H1 (cell line): ENCODE measurements around the gene C5orf15. TPM values are rescaled to one million over a fixed set of nuclear protein-coding genes. Genes with fewer than 3 reads are reported as not detected.

Source experiments
- EGR1 ChIP-seq: IDR thresholded peaks from 2 replicates; pipeline ENCODE4 v1.6.1; 2011; ENCODE audit warnings: low read depth, low read length, borderline replicate concordance
- polyA plus RNA-seq, 7 experiments: library from polyadenylated mRNA; depleted of rRNA in 3 of 7; stranded (reverse) in 5 of 7; unstranded in 2 of 7; fragments of >200 nt in 5 of 7; fragments of 200-250 nt in 2 of 7; gene quantifications; 1 replicate in 5 of 7; 2 replicates in 1 of 7; 4 replicates in 1 of 7; pipeline versions ENCODE4 v1.2.1 to v1.2.3, GENCODE V29; 2011 to 2013; ENCODE audit warnings: missing spikeins in 2 of 7, mixed read lengths in 2 of 7
- total RNA-seq: library from RNA; stranded (reverse); fragmentation: NEBNext Ultra II Directional; extraction: Animal tissue kit (Norgen Biotek cat#: 25700); gene quantifications from 2 replicates; pipeline ENCODE4 v1.2.1, GENCODE V29; 2021
- TF ChIP-seq, protein P1 (sequence below), 3 experiments: IDR thresholded peaks; 1 replicate in 2 of 3; 2 replicates in 1 of 3; pipeline versions ENCODE4 v1.5.1 to v1.6.1; 2011; ENCODE audit warnings: low read length in 3 of 3, mild to moderate bottlenecking in 3 of 3, inconsistent platforms in 2 of 3, low read depth in 1 of 3, moderate library complexity in 1 of 3; ENCODE audit not compliant: insufficient read depth in 1 of 3; ENCODE audit errors: control extremely low read depth in 1 of 3

The C5orf15 gene
- total and polyA plus RNA-seq, 2 of the 8 experiments (the other 6 are each of a cell fraction or from before 2014, with no cell fraction given), result 31.7 to 39.3 TPM

DNA sequence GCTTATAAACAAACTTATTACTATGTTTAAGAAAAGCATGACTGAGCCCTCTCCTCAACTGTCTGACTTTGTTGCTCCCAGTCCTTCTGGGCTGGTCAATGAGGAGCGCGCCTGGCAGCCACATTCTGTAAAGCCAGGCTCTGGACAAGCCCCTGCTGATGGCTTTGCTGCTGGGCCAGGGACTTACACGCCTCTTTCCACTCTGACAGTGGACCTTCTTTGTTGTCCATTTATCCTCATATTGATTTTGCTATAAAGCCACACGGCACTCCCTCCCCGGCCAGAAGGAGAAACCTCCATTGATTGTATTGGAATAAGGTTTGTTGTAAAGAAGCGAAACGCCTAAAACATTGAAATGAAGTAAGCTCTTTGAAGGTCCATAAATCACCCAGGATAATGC is 50.6 kb downstream of the C5orf15 start (continued):
- TF ChIP-seq, protein P1, sequence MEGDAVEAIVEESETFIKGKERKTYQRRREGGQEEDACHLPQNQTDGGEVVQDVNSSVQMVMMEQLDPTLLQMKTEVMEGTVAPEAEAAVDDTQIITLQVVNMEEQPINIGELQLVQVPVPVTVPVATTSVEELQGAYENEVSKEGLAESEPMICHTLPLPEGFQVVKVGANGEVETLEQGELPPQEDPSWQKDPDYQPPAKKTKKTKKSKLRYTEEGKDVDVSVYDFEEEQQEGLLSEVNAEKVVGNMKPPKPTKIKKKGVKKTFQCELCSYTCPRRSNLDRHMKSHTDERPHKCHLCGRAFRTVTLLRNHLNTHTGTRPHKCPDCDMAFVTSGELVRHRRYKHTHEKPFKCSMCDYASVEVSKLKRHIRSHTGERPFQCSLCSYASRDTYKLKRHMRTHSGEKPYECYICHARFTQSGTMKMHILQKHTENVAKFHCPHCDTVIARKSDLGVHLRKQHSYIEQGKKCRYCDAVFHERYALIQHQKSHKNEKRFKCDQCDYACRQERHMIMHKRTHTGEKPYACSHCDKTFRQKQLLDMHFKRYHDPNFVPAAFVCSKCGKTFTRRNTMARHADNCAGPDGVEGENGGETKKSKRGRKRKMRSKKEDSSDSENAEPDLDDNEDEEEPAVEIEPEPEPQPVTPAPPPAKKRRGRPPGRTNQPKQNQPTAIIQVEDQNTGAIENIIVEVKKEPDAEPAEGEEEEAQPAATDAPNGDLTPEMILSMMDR (IDR thresholded peaks at IDR 0.05; ENCODE audit: control extremely low read depth in 1 of 3, insufficient read depth in 1 of 3, low read depth in 1 of 3, low read length in 3 of 3), result no peak
- TF ChIP-seq EGR1, result no peak
- TF ChIP-seq, all 59 proteins: peak for 0
